ENCODE measurements around the gene PPARG. TPM values are rescaled to one million over a fixed set of nuclear protein-coding genes. Genes with fewer than 3 reads are reported as not detected.
"Not testable (repeated sequence)": the region's sequence is repeated elsewhere in the genome, so short reads cannot be mapped to it uniquely, and the experiment has no call there.

Gene PPARG
- total and polyA plus RNA-seq, 5 donors: 10.4 to 18.9 (median 15.3) TPM

- Histone ChIP-seq H3K27me3 (ENCODE audit: control insufficient read depth, insufficient read depth) (no peaks in the 10 kb centered on the region), H3K27ac (ENCODE audit: low read length) (no peak overlapping the region), H3K4me3 (ENCODE audit: low read length) (no peak overlapping the region), H3K4me1 (ENCODE audit: control insufficient read depth, insufficient read depth, low read length) (peaks cover 3% of the 10 kb centered on the region), H3K9me3 (ENCODE audit: control insufficient read depth, low read length) (no peaks in the 10 kb centered on the region)
- WGBS: 94% methylated on average over 7 of the region's 7 CpGs
- DNase-seq (no peak), ATAC-seq (no peak)
- intact Hi-C loops (cut with DNase I): no loop called here
Observed at GRCh38 chr3:12446298-12446697, 157.4 kb downstream of the PPARG start.

DNA sequence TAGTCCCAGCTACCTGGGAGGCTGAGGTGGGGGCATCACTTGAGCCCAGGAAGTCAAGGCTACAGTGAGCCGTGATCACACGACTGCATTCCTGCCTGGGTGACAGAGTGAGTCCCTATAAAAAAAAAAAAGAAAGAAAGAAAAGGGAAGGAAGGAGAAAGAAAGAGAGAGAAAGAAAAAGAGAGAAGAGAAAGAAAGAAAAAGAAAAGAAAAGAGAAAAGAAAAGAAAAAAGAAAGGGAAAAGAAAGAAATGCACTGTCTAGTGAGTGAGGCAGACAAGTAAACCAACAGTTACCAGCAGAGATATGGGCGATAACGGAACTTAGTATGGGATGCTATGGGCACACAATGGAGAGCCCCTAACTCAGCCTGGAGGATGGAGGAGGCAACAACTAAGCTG, 158.2 kb downstream of the PPARG start:
- intact Hi-C loops (cut with DNase I): no loop called here
- no peak for ATAC-seq
- WGBS: 94% methylated on average over 4 of the region's 4 CpGs
- Histone ChIP-seq H3K4me1 (ENCODE audit: control insufficient read depth, insufficient read depth, low read length) (no peaks in the 10 kb centered on the region), H3K27ac (ENCODE audit: low read length) (no peak overlapping the region), H3K9me3 (ENCODE audit: control insufficient read depth, low read length) (no peaks in the 10 kb centered on the region), H3K27me3 (ENCODE audit: control insufficient read depth, insufficient read depth) (no peaks in the 10 kb centered on the region), H3K4me3 (ENCODE audit: low read length) (no peak overlapping the region)
- no peak for DNase-seq

DNA sequence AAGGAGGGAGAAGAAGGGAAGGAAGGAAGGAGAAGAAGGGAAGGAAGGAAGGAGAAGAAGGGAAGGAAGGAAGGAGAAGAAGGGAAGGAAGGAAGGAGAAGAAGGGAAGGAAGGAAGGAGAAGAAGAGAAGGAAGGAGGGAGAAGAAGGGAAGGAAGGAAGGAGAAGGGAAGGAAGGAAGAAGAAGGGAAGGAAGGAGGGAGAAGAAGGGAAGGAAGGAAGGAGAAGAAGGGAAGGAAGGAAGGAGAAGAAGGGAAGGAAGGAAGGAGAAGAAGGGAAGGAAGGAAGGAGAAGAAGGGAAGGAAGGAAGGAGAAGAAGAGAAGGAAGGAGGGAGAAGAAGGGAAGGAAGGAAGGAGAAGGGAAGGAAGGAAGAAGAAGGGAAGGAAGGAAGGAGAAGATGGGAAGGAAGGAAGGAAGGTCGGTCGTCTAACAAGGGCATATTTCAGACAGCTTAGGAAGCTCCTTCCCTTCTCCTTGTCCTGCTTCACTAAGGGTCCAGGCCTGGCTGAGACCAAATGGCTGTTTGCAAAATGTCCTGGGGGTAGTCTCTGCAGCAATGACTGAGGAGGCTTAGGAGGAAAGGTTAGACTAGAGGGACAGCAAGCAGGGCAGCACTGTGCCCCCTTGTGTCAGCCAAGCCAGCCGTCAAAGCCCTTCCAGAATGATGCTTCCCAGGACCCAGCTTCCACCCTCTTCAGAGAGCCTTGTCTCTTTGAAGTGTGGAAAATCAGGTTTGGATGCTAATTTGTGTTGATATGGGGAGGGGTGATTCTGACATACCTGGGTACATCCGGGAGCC, 159.7 kb downstream of the PPARG start:
- H3K27me3 ChIP-seq (ENCODE audit: control insufficient read depth, insufficient read depth); H3K9me3 ChIP-seq (ENCODE audit: control insufficient read depth, low read length); intact Hi-C loops (cut with DNase I); ATAC-seq; H3K4me1 ChIP-seq (ENCODE audit: control insufficient read depth, insufficient read depth, low read length); H3K4me3 ChIP-seq (ENCODE audit: low read length); DNase-seq; H3K27ac ChIP-seq (ENCODE audit: low read length): not testable (repeated sequence)
- WGBS: 78% methylated on average over 4 of the region's 4 CpGs

DNA sequence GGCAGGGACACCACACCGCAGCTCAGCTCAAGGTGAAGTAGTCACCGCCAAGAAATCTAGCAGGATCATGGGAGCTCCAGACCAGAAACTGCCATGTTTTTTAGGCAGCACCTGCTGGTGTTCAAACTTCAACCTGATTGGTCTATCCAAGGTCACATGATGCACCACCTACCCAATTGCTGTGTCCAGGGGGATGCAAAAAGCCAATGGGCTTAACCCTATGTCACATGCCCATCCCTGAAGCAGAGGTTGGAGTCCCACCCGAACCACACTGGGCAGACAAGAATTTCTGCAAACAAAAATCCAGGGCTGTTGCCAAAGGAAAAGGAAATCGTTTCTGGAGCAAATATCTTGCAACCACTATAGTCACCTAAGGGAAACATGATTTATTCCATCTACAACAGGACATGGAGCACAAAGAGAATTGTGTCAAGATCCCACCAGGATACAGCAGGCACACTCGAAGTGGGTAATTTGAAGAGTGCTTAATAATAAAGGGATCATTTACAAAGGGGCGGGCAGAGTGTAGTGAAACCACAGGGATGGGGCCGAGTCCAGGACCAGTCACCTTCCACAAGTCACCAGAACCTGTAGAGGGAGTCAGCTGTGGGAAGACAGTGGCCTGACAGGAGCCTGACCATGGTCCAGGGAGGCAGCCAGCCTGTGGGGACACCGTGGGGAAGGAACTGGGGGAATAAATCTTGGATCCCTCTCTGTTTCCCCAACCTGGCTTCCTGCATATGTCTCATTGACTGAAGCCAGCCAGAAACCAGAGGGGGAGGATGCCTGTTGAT, 161.2 kb downstream of the PPARG start:
- WGBS: 71% methylated on average over 8 of the region's 8 CpGs
- no peaks in the 10 kb centered on the region for H3K9me3 ChIP-seq (ENCODE audit: control insufficient read depth, low read length)
- no peak for ATAC-seq
- no peak for DNase-seq
- no peak overlapping the region for H3K4me3 ChIP-seq (ENCODE audit: low read length)
- H3K27ac ChIP-seq (ENCODE audit: low read length): no peak overlapping the region
- no peaks in the 10 kb centered on the region for H3K27me3 ChIP-seq (ENCODE audit: control insufficient read depth, insufficient read depth)
- H3K4me1 ChIP-seq (ENCODE audit: control insufficient read depth, insufficient read depth, low read length): no peaks in the 10 kb centered on the region
- intact Hi-C loops (cut with DNase I): no loop called here

- ATAC-seq: no peak
- intact Hi-C loops (cut with DNase I): no loop called here
- H3K27me3 ChIP-seq (ENCODE audit: control insufficient read depth, insufficient read depth): no peaks in the 10 kb centered on the region
- no peak overlapping the region for H3K4me3 ChIP-seq (ENCODE audit: low read length)
- no peak for DNase-seq
- H3K27ac ChIP-seq (ENCODE audit: low read length): no peak overlapping the region
- H3K4me1 ChIP-seq (ENCODE audit: control insufficient read depth, insufficient read depth, low read length): no peaks in the 10 kb centered on the region
- no peaks in the 10 kb centered on the region for H3K9me3 ChIP-seq (ENCODE audit: control insufficient read depth, low read length)
- WGBS: 89% methylated on average over 5 of the region's 5 CpGs
Observed at GRCh38 chr3:12451481-12451880, 162.6 kb downstream of the PPARG start.

GRCh38 chr3:12451960-12452359, 163.1 kb downstream of the PPARG start:
- ATAC-seq (no peak), DNase-seq (no peak)
- H3K27ac ChIP-seq (ENCODE audit: low read length): no peak overlapping the region
- WGBS: 84% methylated on average over 1 of the region's 1 CpG
- H3K4me3 ChIP-seq (ENCODE audit: low read length): no peak overlapping the region
- H3K9me3 ChIP-seq (ENCODE audit: control insufficient read depth, low read length): no peaks in the 10 kb centered on the region
- intact Hi-C loops (cut with DNase I): no loop called here
- H3K4me1 ChIP-seq (ENCODE audit: control insufficient read depth, insufficient read depth, low read length): no peaks in the 10 kb centered on the region
- H3K27me3 ChIP-seq (ENCODE audit: control insufficient read depth, insufficient read depth): no peaks in the 10 kb centered on the region

DNA sequence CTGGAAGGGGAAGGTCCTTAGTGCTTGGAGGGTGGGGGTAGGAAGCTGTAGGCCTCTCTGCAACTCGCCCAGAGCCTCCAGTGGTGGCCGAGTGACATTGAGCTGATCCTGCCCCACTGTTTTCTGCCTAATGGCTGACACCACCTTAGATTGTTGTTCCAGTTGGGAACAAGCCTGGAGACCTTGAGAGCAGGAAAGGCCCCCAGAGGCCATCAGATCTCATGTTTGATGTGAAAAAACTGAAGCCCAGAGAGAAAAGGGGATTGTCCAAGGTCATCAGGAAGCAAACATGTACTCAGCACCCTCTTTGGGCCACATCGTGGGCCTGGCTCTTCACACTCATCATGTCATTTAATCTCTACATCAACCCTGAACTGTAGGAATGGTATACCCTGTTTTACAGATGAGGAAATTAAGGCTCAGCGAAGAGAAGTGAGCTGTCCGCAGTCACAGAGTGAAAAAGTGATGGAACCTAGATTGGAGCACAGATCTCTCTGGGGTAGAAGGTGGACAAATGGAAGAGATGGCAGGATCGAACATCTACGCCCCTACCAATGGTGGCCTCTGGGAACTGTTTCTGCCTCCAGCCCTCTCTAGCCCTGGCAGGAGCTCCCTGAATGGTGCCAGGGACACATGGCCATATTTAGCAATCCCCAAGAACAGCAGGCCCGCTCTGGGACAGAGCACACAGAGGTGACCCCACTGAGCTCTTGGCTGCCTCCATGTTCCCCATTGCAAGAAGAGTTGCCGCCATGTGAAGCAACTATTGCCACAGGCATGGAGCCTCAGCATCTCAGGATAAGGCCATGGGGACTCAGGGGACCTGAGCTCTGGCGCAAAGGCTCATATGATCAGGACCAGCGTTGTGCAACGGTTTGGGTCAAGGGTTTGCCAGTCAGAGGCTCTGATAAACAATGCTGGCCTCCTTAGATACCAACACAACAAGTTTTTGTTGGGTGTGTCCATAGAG, 163.8 kb downstream of the PPARG start:
- H3K4me1 ChIP-seq (ENCODE audit: control insufficient read depth, insufficient read depth, low read length): no peaks in the 10 kb centered on the region
- no peak overlapping the region for H3K27ac ChIP-seq (ENCODE audit: low read length)
- DNase-seq (peak in 1 of 3 donors; percentile 34), ATAC-seq (peak in 1 of 2 donors; percentile 36)
- intact Hi-C loops (cut with DNase I): no loop called here
- H3K9me3 ChIP-seq (ENCODE audit: control insufficient read depth, low read length): no peaks in the 10 kb centered on the region
- WGBS: 87% methylated on average over 12 of the region's 12 CpGs
- no peaks in the 10 kb centered on the region for H3K27me3 ChIP-seq (ENCODE audit: control insufficient read depth, insufficient read depth)
- H3K4me3 ChIP-seq (ENCODE audit: low read length): no peak overlapping the region

- ATAC-seq (no peak), DNase-seq (no peak)
- Histone ChIP-seq H3K4me1 (ENCODE audit: control insufficient read depth, insufficient read depth, low read length) (no peaks in the 10 kb centered on the region), H3K27ac (ENCODE audit: low read length) (no peak overlapping the region), H3K27me3 (ENCODE audit: control insufficient read depth, insufficient read depth) (no peaks in the 10 kb centered on the region), H3K4me3 (ENCODE audit: low read length) (no peak overlapping the region), H3K9me3 (ENCODE audit: control insufficient read depth, low read length) (no peaks in the 10 kb centered on the region)
- intact Hi-C loops (cut with DNase I): no loop called here
- 78% methylated on average over 6 of the region's 6 CpGs for WGBS
Observed at GRCh38 chr3:12454076-12454815, 165.4 kb downstream of the PPARG start.

DNA sequence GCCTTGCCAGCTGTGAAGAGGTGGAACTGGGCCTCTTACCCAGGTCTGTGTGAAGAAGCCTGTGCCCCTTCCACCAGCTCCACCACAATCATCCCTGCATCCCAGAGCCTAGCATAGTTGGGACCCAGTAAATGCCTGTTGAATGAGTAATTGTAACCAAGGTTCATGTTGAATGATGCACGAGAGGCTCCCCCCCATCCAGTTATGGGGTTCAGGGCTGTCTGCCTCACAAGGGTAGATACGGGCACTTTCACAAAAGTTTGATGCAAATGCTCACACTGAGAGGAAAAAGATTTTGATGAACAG, 165.9 kb downstream of the PPARG start:
- no peak for ATAC-seq
- H3K27ac ChIP-seq (ENCODE audit: low read length): no peak overlapping the region
- H3K9me3 ChIP-seq (ENCODE audit: control insufficient read depth, low read length): no peaks in the 10 kb centered on the region
- H3K27me3 ChIP-seq (ENCODE audit: control insufficient read depth, insufficient read depth): no peaks in the 10 kb centered on the region
- intact Hi-C loops (cut with DNase I): no loop called here
- no peaks in the 10 kb centered on the region for H3K4me1 ChIP-seq (ENCODE audit: control insufficient read depth, insufficient read depth, low read length)
- 88% methylated on average over 2 of the region's 2 CpGs for WGBS
- no peak overlapping the region for H3K4me3 ChIP-seq (ENCODE audit: low read length)
- no peak for DNase-seq

DNA sequence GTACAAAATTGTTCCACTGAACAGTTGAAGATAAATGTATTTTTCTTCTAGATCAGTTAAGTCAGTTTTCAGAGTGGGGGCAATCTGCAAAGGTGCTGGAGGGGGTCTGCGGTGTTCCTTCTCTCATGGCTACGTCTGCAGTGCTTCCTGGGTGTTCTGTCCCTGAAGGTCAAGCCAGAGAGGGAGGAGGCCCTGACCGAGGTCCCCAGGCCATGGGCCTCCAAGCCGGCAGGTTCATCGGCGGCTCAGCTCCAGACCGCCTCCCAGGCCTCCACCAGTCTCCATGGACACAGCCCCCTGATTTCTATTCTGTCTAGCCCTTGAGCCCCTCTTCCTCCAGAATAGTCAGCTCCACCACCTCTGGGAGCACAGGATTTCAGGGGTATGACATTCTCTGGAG, 166.9 kb downstream of the PPARG start:
- intact Hi-C loops (cut with DNase I): no loop called here
- no peaks in the 10 kb centered on the region for H3K4me1 ChIP-seq (ENCODE audit: control insufficient read depth, insufficient read depth, low read length)
- 91% methylated on average over 7 of the region's 7 CpGs for WGBS
- H3K27ac ChIP-seq (ENCODE audit: low read length): no peak overlapping the region
- no peaks in the 10 kb centered on the region for H3K9me3 ChIP-seq (ENCODE audit: control insufficient read depth, low read length)
- no peak for DNase-seq
- H3K4me3 ChIP-seq (ENCODE audit: low read length): no peak overlapping the region
- no peak for ATAC-seq
- H3K27me3 ChIP-seq (ENCODE audit: control insufficient read depth, insufficient read depth): no peaks in the 10 kb centered on the region
